GM19099 (cell line): ENCODE data around the gene AP4E1.

Experiments
- POLR2A ChIP-seq: IDR thresholded peaks from 3 replicates; pipeline ENCODE4 v1.6.1; 2011; ENCODE audit warnings: low read depth; ENCODE audit not compliant: insufficient read length; ENCODE audit errors: extremely low read depth

AP4E1 gene

DNA sequence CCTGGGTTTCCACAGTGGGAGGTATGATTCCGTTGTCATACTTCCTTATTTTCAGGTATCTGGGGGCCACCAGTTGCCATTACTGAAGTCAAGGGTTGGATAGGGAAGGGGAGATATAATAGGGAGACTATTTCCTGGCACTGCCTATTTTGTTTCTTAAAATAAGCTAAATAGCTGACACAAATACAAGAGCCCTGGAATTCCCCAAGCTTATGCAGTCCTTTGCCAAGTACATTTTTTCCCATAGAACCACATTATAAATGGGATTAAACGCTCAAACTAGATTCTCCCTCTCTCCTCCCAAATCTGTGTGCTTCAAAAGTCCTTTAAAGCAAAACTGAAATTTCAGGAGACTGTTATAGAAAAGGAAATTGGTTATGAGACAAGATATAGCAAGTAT is 68.7 kb downstream of the AP4E1 start:
- TF ChIP-seq POLR2A: no peak

DNA sequence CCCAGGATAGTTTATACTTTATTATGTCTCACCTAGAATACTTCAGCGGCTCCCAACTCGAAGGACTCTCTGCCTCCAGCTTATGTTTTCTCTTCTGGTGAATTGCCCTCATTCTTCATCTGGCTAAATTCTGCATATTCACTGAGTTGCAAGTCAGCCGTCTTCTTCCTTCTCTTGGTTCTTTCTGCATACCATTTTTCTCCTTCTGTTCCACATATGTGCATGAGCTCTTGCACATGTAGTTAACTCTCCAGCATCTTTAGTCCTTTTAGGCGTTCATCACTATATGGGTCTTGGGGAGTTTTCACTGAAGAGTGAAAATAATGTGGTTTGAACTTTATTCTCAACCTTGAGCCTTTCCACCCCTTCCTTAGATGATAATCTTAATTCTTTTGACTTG is 70.1 kb downstream of the AP4E1 start:
- TF ChIP-seq POLR2A: no peak

DNA sequence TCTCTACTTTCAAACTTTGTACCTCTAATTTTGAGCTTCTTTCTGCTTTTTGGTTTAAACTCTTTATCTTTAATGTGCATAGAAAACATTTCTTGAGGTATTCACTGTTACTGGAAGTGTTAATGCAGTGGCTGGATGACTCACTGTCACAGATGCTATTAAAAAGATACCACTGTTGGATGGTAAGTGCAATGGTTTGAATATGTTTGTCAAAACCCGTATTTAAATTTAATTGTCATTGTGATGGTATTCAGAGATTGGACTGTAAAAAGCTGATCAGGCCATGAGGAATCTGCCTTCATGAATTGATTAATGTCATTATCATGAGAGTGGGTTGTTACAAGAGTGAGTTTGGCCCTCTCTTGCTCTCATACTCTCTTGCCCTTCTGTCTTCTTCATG is 70.6 kb downstream of the AP4E1 start:
- TF ChIP-seq POLR2A: no peak

DNA sequence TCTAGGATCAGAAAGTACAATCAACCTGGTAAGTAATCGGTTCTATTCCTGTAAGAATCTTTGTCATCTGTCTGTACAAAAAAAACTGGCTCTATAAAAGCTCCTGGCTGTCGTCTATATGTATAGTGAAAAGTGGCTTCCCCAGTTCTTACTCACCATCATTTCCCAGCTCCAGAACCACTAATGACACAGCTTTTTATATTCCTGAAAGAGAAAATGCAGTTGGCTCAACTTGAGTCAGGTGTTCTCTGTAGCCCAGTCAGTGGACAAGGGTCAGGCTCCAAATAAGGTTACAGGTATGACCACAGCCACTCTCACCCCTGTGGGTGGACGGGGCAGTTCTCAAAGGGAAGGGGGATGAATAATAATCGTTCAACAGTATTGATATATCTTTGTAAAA is 85.1 kb downstream of the AP4E1 start:
- no peak for TF ChIP-seq POLR2A

DNA sequence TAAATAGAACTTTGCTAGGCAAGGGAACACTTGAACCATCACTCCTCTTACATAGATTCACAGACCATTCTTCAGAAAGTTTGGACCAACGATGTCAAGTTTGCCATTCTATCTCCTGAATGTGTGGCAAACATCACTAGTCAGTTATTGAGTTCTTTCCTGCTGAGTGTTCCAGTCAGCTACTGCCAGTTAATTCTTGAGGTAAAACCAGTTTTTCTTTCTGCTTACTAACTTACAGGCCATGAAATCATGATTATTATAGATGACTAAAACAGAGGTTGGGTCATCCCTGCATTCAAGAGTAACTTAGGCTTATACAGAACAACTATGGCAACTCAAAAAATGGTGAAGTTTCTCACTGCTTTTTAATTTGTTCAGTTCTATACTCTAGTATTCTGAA is 88.2 kb downstream of the AP4E1 start:
- TF ChIP-seq POLR2A: no peak

DNA sequence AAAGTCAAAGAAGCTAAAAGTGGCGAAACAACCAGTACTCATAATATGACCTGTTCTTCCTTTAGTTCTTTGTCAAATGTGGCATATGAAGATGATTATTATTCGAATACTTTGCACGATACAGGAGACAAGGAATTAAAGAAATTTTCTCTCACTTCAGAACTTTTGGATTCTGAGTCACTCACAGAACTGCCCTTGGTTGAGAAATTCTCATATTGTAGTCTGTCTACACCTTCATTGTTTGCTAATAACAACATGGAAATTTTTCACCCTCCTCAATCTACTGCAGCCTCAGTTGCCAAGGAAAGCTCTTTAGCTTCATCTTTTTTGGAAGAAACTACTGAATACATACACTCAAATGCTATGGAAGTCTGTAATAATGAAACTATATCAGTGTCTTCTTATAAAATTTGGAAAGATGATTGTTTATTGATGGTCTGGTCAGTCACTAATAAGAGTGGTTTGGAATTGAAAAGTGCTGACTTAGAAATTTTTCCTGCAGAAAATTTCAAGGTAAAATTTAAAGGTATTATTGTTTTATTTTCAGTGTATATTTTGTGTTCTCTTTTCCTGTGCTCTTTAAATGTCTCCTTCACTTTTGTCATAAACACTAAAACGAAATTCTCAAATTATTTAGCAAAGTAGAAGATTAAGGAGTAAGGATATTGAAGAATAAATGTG is 89.0 kb downstream of the AP4E1 start:
- TF ChIP-seq POLR2A: no peak

DNA sequence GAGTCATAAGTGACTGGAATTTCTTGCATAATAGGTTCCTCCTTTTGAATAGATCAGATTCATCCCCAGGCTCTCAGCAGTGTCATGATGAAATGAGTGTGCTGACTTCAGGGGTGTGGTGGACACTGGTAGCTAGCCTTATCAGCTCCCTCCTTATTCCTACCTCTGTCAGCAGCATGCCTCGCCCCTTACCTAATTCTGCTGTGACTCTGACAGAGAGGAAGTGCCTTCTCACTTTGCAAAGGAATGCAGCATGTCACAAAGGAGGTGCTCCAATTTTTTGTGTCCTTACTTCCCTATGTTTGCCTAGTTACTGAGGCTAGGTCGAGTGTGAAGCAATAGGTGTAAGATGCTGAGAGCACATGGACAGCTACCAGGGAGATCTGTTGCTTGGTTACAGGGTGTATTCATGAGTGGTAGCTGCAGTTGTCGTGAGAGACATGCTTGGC is 95.6 kb downstream of the AP4E1 start:
- no peak for TF ChIP-seq POLR2A

DNA sequence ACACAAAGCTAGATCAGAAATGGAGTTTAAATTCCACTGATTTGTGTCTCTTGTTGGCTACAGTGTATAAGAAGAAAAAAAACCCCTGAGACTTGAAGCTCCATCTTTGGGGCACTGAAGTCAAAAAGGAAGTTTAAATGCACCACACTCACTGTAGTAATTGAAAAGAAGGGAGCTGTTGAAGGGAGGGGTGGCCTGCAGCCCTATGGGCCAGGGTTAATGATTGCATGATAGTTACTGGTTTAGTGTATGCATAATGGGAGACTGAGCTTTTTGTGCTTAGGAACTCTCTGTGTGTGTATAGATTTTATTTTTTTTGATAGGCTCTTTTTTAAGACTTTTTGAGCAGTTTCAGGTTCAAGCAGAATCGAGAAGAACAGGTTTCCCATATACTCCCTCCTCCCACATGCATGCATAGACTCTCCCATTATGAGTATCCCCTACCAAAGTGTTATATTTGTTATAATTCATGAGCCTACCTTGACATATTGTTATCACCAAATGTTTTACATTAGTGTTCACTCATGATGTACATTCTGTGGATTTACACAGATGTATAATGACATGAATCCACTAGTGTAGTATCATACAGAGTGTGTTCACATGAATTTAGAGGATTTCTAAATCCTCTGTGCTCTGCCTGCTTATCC is 98.0 kb downstream of the AP4E1 start:
- no peak for TF ChIP-seq POLR2A

DNA sequence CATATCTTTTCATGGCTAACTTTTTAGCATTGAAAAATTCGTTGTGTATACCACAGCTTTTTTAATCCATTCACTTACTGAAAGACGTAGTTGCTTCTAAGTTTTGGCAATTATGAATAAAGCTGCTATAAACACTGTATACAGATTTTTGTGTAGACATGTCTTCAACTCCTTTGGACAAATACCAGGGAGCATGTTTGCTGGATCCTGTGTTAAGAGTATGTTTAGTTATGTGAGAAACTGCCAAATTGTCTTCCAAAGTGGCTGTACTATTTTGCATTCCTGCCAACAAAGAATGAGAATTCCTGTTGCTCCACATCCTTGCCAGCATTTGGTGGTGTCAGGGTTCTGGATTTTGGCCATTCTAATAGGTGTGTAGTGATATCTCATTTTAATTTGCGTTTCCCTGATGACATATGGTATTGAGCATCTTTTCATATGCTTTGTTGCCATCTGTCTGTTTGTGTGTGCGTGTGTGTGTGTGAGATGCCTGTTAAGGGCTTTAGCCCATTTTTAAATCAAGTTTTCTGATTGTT is 98.7 kb downstream of the AP4E1 start:
- TF ChIP-seq POLR2A: no peak

DNA sequence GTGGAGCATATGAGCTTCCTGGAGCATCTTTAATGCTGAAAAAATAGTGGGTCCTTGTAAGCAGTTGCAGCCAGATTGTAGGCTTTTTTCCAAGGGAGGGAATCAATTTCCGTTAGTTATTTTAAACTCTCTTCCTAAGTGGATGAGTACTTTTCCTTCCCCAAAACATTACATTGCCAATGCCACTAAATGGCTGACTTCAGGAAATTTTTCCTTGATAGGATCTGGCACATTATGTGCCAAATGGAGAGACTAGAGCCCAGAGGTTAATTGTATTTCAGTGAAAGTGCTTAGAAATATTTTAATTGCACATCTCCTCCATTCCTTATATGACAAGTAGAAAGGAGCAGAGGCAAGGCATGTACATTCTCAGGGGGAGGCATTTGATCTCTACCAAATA is 102.7 kb downstream of the AP4E1 start:
- no peak for TF ChIP-seq POLR2A

DNA sequence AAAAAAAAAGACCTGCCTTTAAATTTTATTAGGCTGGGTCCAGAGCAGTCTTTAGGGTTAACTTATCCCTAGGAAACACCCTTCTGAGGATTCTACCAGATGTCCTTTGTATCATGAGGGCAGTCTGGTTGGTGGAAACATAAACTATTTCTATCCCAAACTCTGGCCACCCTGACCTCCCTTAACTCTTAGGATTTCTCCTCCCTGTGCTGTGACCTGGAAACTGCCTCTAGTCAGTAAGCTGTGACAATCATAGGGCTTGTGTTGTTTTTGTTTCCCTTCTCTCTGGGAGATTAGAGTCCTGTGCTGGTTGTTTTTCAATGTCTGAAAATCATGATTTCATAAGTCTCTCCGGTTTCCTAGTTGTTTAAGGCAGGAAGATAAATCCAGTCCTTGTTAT is 108.1 kb downstream of the AP4E1 start:
- no peak for TF ChIP-seq POLR2A

DNA sequence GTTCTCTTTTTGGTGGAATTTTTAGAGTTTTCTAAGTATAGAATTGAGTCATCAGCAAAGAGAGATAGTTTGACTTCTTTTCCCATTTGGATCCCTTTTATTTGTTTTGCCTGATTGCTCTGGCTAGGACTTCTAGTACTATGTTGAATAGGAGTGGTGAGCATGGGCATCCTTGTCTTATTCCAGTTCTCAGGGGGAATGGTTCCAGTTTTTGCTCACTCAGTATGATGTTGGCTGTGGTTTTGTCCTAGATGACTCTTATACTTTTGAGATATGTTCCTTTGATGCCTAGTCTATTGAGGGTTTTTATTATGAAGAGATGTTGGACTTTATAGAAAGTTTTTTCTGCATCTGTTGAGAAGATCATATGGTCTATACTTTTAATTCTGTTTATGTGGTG is 113.7 kb downstream of the AP4E1 start:
- no peak for TF ChIP-seq POLR2A

DNA sequence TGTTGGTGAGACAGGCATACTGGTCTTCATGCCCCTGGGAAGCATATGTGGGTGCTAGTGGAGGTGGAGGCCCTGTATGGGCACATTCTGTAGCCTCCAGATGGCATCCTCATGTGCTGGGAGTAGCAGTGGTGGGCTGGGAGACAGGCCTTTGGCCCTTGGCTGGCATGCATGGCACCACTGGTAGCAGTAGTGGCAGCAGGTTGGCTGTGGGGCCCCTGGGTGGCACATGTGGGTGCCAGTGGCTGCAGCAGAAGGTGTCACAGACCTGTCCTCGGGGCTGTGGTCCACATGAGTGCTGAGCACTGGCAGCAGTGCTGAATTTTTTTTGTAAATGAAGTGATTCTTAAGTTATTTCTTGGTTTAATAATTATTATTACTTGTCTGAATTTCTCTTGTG is 115.0 kb downstream of the AP4E1 start:
- no peak for TF ChIP-seq POLR2A

DNA sequence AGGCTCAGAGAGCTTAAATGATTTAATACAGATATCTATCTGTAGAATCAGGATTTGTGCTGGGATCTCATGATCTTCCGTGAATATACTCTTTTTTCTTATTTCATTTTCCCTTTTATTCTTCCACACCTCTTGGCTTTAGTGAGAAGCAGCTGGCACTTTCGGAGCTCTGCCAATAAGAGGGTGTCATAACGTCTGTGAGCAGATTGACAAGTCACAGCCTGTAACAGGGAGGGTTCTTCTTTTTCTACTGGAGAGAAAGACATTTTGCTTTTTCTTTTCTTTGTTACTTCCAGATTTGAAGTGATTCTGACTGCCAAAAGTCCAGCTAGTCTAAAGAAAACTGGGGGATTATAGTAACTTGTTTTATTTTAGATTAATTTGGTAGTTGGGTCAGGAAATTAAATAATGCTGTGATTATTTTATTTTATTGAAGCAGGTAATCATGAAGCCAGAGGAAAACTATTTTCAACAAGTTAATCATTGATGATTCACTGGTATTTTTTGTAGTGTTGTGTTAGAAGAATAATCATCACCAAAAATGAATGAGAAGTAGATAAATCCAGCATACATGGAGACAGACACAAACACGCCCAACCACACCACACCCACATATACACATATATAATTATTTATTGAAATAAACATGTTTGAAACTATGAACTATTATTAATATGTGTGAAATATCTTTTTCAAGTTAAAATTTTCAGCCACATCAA is 116.4 kb downstream of the AP4E1 start:
- TF ChIP-seq POLR2A: no peak

DNA sequence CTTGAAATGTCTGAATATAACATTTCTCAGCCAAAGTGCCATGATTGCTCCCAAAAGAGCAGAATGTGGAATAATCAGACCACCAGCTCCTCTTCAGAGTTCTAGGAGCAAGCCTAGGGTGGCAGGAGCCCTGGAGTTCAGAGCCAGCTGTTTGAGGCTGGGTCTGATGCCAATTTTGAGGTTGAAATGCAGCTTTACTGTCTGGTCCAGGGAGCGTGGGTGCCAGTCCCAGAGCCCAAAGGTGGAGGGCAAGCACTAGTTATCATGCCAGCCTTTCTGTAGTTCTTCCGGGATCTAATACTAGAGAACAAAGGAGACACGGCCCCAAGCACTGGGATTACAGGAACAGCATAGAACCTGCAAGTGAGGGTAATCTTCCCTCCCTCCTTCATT is 117.0 kb downstream of the AP4E1 start:
- TF ChIP-seq POLR2A: no peak

DNA sequence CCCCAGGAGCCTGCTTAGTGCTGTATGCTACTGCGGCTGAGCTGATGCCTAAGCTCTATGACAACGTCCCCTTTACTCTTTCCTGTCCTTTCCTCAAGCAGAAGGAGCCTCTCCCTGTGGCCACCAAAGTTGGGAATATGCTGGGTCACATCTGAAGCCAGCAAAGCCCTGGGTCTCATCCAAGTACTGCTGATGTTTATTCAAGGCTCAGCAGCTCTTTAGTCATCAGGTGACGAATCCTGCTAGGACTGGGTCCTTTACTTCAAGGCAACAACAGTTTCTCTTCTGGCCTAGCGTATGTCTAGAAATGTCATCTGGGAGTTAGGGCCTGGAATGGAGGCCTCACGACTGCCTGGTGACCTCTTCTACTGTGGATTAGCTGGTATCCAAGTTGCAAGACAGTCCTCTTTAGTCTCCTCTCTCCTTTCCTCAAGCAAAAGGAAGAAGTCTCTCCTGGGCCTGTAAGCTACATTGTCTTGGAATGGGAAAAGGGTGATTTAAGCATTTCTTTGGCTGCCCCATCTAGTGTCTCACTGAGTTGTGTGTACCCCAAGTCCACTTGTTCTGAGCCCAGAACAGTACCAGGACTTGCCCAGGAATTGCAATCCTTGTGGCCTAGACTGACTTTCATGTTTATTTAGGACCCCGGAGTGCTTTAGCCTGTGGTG is 122.3 kb downstream of the AP4E1 start:
- no peak for TF ChIP-seq POLR2A
